ENCODE results near the gene PREB. TPM values are rescaled to one million over a fixed set of nuclear protein-coding genes. Genes with fewer than 3 reads are reported as not detected.

Gene PREB
- total RNA-seq, 1 donor from 2014 or later, result 14.1 TPM

GRCh38 chr2:27096748-27097297 lies 37.6 kb downstream of the PREB start:
- Histone ChIP-seq H3K4me1 (ENCODE audit: control insufficient read depth in 3 of 3, insufficient read depth in 3 of 3, low read length in 3 of 3) (peaks cover 11 to 16% (median 13%) of the 10 kb centered on the region in 3 donors), H3K9me3 (ENCODE audit: control insufficient read depth in 3 of 3, low read length in 3 of 3) (no peaks in the 10 kb centered on the region), H3K9ac (ENCODE audit: low read depth in 1 of 3, low read length in 3 of 3) (peak overlapping the region in 2 of 3 donors; percentile 81 to 90), H3K27me3 (ENCODE audit: control insufficient read depth in 3 of 3, insufficient read depth in 3 of 3, low read length in 3 of 3) (no peaks in the 10 kb centered on the region), H3K4me3 (ENCODE audit: low read length in 3 of 3) (peak overlapping the region; percentile 60 to 77 (median 63)), H3K36me3 (ENCODE audit: control insufficient read depth in 3 of 3, insufficient read depth in 3 of 3, low read length in 3 of 3) (peaks cover 0 to 7% (median 0%) of the 10 kb centered on the region in 3 donors), H3K27ac (ENCODE audit: low read depth, low read length) (peak overlapping the region; percentile 54)

GRCh38 chr2:27095745-27096651 lies 38.4 kb downstream of the PREB start:
- Histone ChIP-seq H3K27ac (ENCODE audit: low read depth, low read length) (peak overlapping the region; percentile 54), H3K36me3 (ENCODE audit: control insufficient read depth in 3 of 3, insufficient read depth in 3 of 3, low read length in 3 of 3) (peaks cover 0 to 7% (median 0%) of the 10 kb centered on the region in 3 donors), H3K9ac (ENCODE audit: low read depth in 1 of 3, low read length in 3 of 3) (peak overlapping the region in 2 of 3 donors; percentile 81 to 90), H3K27me3 (ENCODE audit: control insufficient read depth in 3 of 3, insufficient read depth in 3 of 3, low read length in 3 of 3) (no peaks in the 10 kb centered on the region), H3K4me3 (ENCODE audit: low read length in 3 of 3) (peak overlapping the region; percentile 60 to 77 (median 63)), H3K9me3 (ENCODE audit: control insufficient read depth in 3 of 3, low read length in 3 of 3) (no peaks in the 10 kb centered on the region), H3K4me1 (ENCODE audit: control insufficient read depth in 3 of 3, insufficient read depth in 3 of 3, low read length in 3 of 3) (peaks cover 11 to 16% (median 13%) of the 10 kb centered on the region in 3 donors)

GRCh38 chr2:27095427-27095744 lies 39.0 kb downstream of the PREB start:
- H3K27me3 ChIP-seq (ENCODE audit: control insufficient read depth in 3 of 3, insufficient read depth in 3 of 3, low read length in 3 of 3), result no peaks in the 10 kb centered on the region
- H3K4me3 ChIP-seq (ENCODE audit: low read length in 3 of 3), result no peak overlapping the region
- peaks cover 0 to 6% (median 0%) of the 10 kb centered on the region in 3 donors for H3K36me3 ChIP-seq (ENCODE audit: control insufficient read depth in 3 of 3, insufficient read depth in 3 of 3, low read length in 3 of 3)
- H3K4me1 ChIP-seq (ENCODE audit: control insufficient read depth in 3 of 3, insufficient read depth in 3 of 3, low read length in 3 of 3), result peaks cover 11 to 16% (median 13%) of the 10 kb centered on the region in 3 donors
- H3K27ac ChIP-seq (ENCODE audit: low read depth, low read length), result no peak overlapping the region
- no peaks in the 10 kb centered on the region for H3K9me3 ChIP-seq (ENCODE audit: control insufficient read depth in 3 of 3, low read length in 3 of 3)
- H3K9ac ChIP-seq (ENCODE audit: low read depth in 1 of 3, low read length in 3 of 3), result peak overlapping the region in 1 of 3 donors; percentile 90

GRCh38 chr2:27094353-27094984 lies 40.0 kb downstream of the PREB start:
- no peak overlapping the region for H3K27ac ChIP-seq (ENCODE audit: low read depth, low read length)
- no peaks in the 10 kb centered on the region for H3K27me3 ChIP-seq (ENCODE audit: control insufficient read depth in 3 of 3, insufficient read depth in 3 of 3, low read length in 3 of 3)
- H3K9me3 ChIP-seq (ENCODE audit: control insufficient read depth in 3 of 3, low read length in 3 of 3), result no peaks in the 10 kb centered on the region

GRCh38 chr2:27093430-27094352 lies 40.7 kb downstream of the PREB start:
- Histone ChIP-seq H3K27me3 (ENCODE audit: control insufficient read depth in 3 of 3, insufficient read depth in 3 of 3, low read length in 3 of 3) (no peaks in the 10 kb centered on the region), H3K9me3 (ENCODE audit: control insufficient read depth in 3 of 3, low read length in 3 of 3) (no peaks in the 10 kb centered on the region), H3K4me1 (ENCODE audit: control insufficient read depth in 3 of 3, insufficient read depth in 3 of 3, low read length in 3 of 3) (peaks cover 11 to 16% (median 13%) of the 10 kb centered on the region in 3 donors), H3K9ac (ENCODE audit: low read depth in 1 of 3, low read length in 3 of 3) (peak overlapping the region in 1 of 3 donors; percentile 25), H3K27ac (ENCODE audit: low read depth, low read length) (no peak overlapping the region), H3K4me3 (ENCODE audit: low read length in 3 of 3) (no peak overlapping the region), H3K36me3 (ENCODE audit: control insufficient read depth in 3 of 3, insufficient read depth in 3 of 3, low read length in 3 of 3) (peaks cover 0 to 5% (median 0%) of the 10 kb centered on the region in 3 donors)

More at GRCh38 chr2:27094353-27094984, 40.0 kb downstream of the PREB start:
- Histone ChIP-seq H3K4me1 (ENCODE audit: control insufficient read depth in 3 of 3, insufficient read depth in 3 of 3, low read length in 3 of 3) (peaks cover 11 to 16% (median 13%) of the 10 kb centered on the region in 3 donors), H3K9ac (ENCODE audit: low read depth in 1 of 3, low read length in 3 of 3) (no peak overlapping the region), H3K4me3 (ENCODE audit: low read length in 3 of 3) (no peak overlapping the region), H3K36me3 (ENCODE audit: control insufficient read depth in 3 of 3, insufficient read depth in 3 of 3, low read length in 3 of 3) (peaks cover 0 to 5% (median 0%) of the 10 kb centered on the region in 3 donors)

GRCh38 chr2:27092696-27093429 lies 41.6 kb downstream of the PREB start:
- H3K4me3 ChIP-seq (ENCODE audit: low read length in 3 of 3), result no peak overlapping the region
- H3K4me1 ChIP-seq (ENCODE audit: control insufficient read depth in 3 of 3, insufficient read depth in 3 of 3, low read length in 3 of 3), result peaks cover 11 to 16% (median 13%) of the 10 kb centered on the region in 3 donors
- no peak overlapping the region for H3K9ac ChIP-seq (ENCODE audit: low read depth in 1 of 3, low read length in 3 of 3)
- H3K9me3 ChIP-seq (ENCODE audit: control insufficient read depth in 3 of 3, low read length in 3 of 3), result no peaks in the 10 kb centered on the region
- H3K36me3 ChIP-seq (ENCODE audit: control insufficient read depth in 3 of 3, insufficient read depth in 3 of 3, low read length in 3 of 3), result peaks cover 0 to 5% (median 0%) of the 10 kb centered on the region in 3 donors
- no peak overlapping the region for H3K27ac ChIP-seq (ENCODE audit: low read depth, low read length)
- H3K27me3 ChIP-seq (ENCODE audit: control insufficient read depth in 3 of 3, insufficient read depth in 3 of 3, low read length in 3 of 3), result no peaks in the 10 kb centered on the region

GRCh38 chr2:27091746-27092695 lies 42.4 kb downstream of the PREB start:
- Histone ChIP-seq H3K4me3 (ENCODE audit: low read length in 3 of 3) (no peak overlapping the region), H3K9ac (ENCODE audit: low read depth in 1 of 3, low read length in 3 of 3) (no peak overlapping the region), H3K27ac (ENCODE audit: low read depth, low read length) (no peak overlapping the region), H3K4me1 (ENCODE audit: control insufficient read depth in 3 of 3, insufficient read depth in 3 of 3, low read length in 3 of 3) (peaks cover 17 to 25% (median 20%) of the 10 kb centered on the region in 3 donors), H3K9me3 (ENCODE audit: control insufficient read depth in 3 of 3, low read length in 3 of 3) (no peaks in the 10 kb centered on the region), H3K36me3 (ENCODE audit: control insufficient read depth in 3 of 3, insufficient read depth in 3 of 3, low read length in 3 of 3) (peaks cover 0 to 5% (median 0%) of the 10 kb centered on the region in 3 donors), H3K27me3 (ENCODE audit: control insufficient read depth in 3 of 3, insufficient read depth in 3 of 3, low read length in 3 of 3) (no peaks in the 10 kb centered on the region)

Data from skeletal muscle tissue (tissue), 4 donors.